ENCODE data around the gene RGS1. TPM values are rescaled to one million over a fixed set of nuclear protein-coding genes. Genes with fewer than 3 reads are reported as not detected.

The RGS1 gene
- total RNA-seq, 1 experiment from 2014 or later: not detected

DNA sequence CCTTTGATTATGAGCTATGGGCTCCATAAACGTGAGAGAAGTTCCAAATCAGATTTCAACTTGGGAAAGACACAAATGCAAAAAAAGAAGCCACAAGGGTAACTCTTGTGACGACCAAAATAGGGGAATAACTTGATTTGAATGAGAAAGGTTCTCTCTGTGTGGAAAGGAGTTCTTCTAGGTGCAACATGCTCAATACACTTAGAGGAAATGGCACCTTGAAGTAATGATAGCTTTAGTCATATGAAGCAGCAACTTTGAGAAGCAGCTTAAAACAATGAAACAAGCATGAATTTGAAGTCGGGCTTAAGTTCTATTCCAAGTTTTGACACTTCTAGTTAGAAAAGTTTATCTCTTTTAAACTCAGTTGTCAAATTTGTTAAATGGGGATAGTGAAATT is 21.8 kb upstream of the RGS1 start:
- Histone ChIP-seq H3K4ac (ENCODE audit: low read depth, low read length) (no peak overlapping the region), H3K79me1 (ENCODE audit: insufficient read depth, low read depth, low read length, poor library complexity, severe bottlenecking) (no peaks in the 10 kb centered on the region), H4K20me1 (ENCODE audit: control insufficient read depth, insufficient read depth, insufficient read length) (no peaks in the 10 kb centered on the region), H2BK120ac (ENCODE audit: low read depth, low read length, poor library complexity, severe bottlenecking) (no peak overlapping the region), H2BK12ac (ENCODE audit: insufficient read length, low read depth, low read length) (no peak overlapping the region), H3K56ac (ENCODE audit: insufficient read length, low read depth, low read length) (no peak overlapping the region), H3K4me1 (ENCODE audit: insufficient read depth, low read length) (no peaks in the 10 kb centered on the region; the same call in 1 of the 2 replicates), H4K8ac (replicated peaks; ENCODE audit: insufficient read length, low read depth, low read length) (no peak overlapping the region), H3K9ac (ENCODE audit: extremely low read depth, insufficient read length, low read length) (no peak overlapping the region), H3K14ac (ENCODE audit: insufficient read depth, low read length) (no peak overlapping the region; the same call in 1 of the 2 replicates), H2BK5ac (ENCODE audit: insufficient read length, low read length) (no peak overlapping the region), H3K79me2 (ENCODE audit: insufficient read depth, low read length) (no peaks in the 10 kb centered on the region), H3K18ac (ENCODE audit: insufficient read length, low read depth, low read length) (no peak overlapping the region), H2BK20ac (ENCODE audit: low read depth, low read length, poor library complexity, severe bottlenecking) (no peak overlapping the region), H3K4me2 (ENCODE audit: insufficient read depth, insufficient read length, low read length) (no peak overlapping the region), H4K5ac (ENCODE audit: insufficient read length, low read depth, low read length) (no peak overlapping the region), H4K91ac (ENCODE audit: insufficient read length, low read depth, low read length) (no peak overlapping the region), H2AFZ (ENCODE audit: low read length) (no peak overlapping the region), H3T11ph (ENCODE audit: low read length) (no peak overlapping the region), H3K27me3 (ENCODE audit: insufficient read depth, low read length) (no peaks in the 10 kb centered on the region), H2BK15ac (ENCODE audit: low read depth, low read length) (no peak overlapping the region), H2AK5ac (ENCODE audit: insufficient read length, low read length) (no peak overlapping the region), H3K9me3 (ENCODE audit: control insufficient read depth, low read depth, low read length) (no peaks in the 10 kb centered on the region), H3K27ac (ENCODE audit: insufficient read length, low read depth, low read length) (no peak overlapping the region), H3K23ac (ENCODE audit: insufficient read length, low read depth, low read length) (no peak overlapping the region), H3K23me2 (ENCODE audit: insufficient read length, low read depth, low read length, poor library complexity, severe bottlenecking) (no peaks in the 10 kb centered on the region)
- TF ChIP-seq, protein P1, sequence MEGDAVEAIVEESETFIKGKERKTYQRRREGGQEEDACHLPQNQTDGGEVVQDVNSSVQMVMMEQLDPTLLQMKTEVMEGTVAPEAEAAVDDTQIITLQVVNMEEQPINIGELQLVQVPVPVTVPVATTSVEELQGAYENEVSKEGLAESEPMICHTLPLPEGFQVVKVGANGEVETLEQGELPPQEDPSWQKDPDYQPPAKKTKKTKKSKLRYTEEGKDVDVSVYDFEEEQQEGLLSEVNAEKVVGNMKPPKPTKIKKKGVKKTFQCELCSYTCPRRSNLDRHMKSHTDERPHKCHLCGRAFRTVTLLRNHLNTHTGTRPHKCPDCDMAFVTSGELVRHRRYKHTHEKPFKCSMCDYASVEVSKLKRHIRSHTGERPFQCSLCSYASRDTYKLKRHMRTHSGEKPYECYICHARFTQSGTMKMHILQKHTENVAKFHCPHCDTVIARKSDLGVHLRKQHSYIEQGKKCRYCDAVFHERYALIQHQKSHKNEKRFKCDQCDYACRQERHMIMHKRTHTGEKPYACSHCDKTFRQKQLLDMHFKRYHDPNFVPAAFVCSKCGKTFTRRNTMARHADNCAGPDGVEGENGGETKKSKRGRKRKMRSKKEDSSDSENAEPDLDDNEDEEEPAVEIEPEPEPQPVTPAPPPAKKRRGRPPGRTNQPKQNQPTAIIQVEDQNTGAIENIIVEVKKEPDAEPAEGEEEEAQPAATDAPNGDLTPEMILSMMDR (conservative IDR thresholded peaks at IDR 0.05): no peak
- no peak overlapping the region; a peak in 1 of 7 replicates for H3K27ac Mint-ChIP-seq
- no peak overlapping the region for H3K4me3 Mint-ChIP-seq
- no peaks in the 10 kb centered on the region for H3K9me3 Mint-ChIP-seq
- H3K36me3 Mint-ChIP-seq (ENCODE audit: insufficient read depth in 1 of 3, low read depth in 3 of 3): no peaks in the 10 kb centered on the region
- no peak for DNase-seq
- peaks cover 6 to 19% of the 10 kb centered on the region in 2 experiments for H3K4me1 Mint-ChIP-seq
- no peaks in the 10 kb centered on the region for H3K27me3 Mint-ChIP-seq (ENCODE audit: low read depth)
- WGBS (ENCODE audit: extremely low coverage, insufficient read length, low lambda C conversion rate): no CpG with 5 or more reads among the region's 3 CpGs
